Esophagus muscularis mucosa (tissue), 4 donors: ENCODE data around the gene GJA1. TPM values are rescaled to one million over a fixed set of nuclear protein-coding genes. Genes with fewer than 3 reads are reported as not detected.
"Not testable (repeated sequence)": the region's sequence is repeated elsewhere in the genome, so short reads cannot be mapped to it uniquely, and the experiment has no call there.

ENCODE experiments used
- DNase-seq: peaks from one replicate; pipeline ENCODE4 v3.0.0-alpha.2; 2017; ENCODE audit errors: extremely low spot score
- H3K27ac ChIP-seq, 4 donors: fragments of 200-600 bp; sonication (generic); replicated peaks in 1 of 4; 1 replicate in 3 of 4; 2 replicates in 1 of 4; pipeline ENCODE4 v1.5.1; 2016 to 2019; ENCODE audit warnings: mild to moderate bottlenecking in 1 of 4
- H3K27me3 ChIP-seq, 4 donors: fragments of 200-600 bp; sonication (generic); one replicate each; pipeline versions ENCODE4 v1.5.1 to v1.6.0; 2016 to 2019
- H3K36me3 ChIP-seq, 4 donors: fragments of 200-600 bp; sonication (generic); one replicate each; pipeline ENCODE4 v1.5.1; 2016 to 2019
- H3K4me1 ChIP-seq, 4 donors: fragments of 200-600 bp; sonication (generic); one replicate each; pipeline ENCODE4 v1.5.1; 2016 to 2019
- H3K4me3 ChIP-seq, 4 donors: fragments of 200-600 bp; sonication (generic); 1 replicate in 2 of 4; 2 replicates in 2 of 4; pipeline ENCODE4 v1.5.1; 2016 to 2019; ENCODE audit warnings: mild to moderate bottlenecking in 4 of 4, moderate library complexity in 1 of 4
- H3K9me3 ChIP-seq, 4 donors: fragments of 200-600 bp; sonication (generic); 1 replicate in 3 of 4; 2 replicates in 1 of 4; pipeline ENCODE4 v1.5.1; 2016 to 2019
- EP300 ChIP-seq: sonication (generic); formaldehyde crosslinking; IDR thresholded peaks from one replicate; pipeline ENCODE4 v1.6.1; 2017; ENCODE audit warnings: antibody characterized with exemption
- POLR2A ChIP-seq: fragments of 450-650 bp; IDR thresholded peaks from one replicate; pipeline ENCODE4 v1.6.1; 2017; ENCODE audit warnings: antibody characterized with exemption, moderate library complexity, mild to moderate bottlenecking, low read depth
- POLR2AphosphoS5 ChIP-seq, 2 donors: sonication (generic); formaldehyde crosslinking; IDR thresholded peaks; one replicate each; pipeline ENCODE4 v1.6.1; 2017; ENCODE audit warnings: antibody characterized with exemption in 2 of 2
- WGBS: methylation state at CpG from one replicate; pipeline ENCODE4 v1.1.5; 2018; 5-methylcytosine and 5-hydroxymethylcytosine counted together
- intact Hi-C: fragments of 100-400 bp; cut with DNase I; formaldehyde crosslinking; loops from one replicate; pipeline ENCODE4 v1.15.1; 2023
- total RNA-seq, 4 donors: library from RNA; depleted of rRNA; stranded (reverse); fragments of >200 nt; gene quantifications; one replicate each; pipeline versions ENCODE4 v1.1.0 to v1.2.1, GENCODE V29; 2016
- TF ChIP-seq, protein P1 (sequence below), 3 experiments: fragments of 200-600 bp in 2 of 3; fragments of 450-650 bp in 1 of 3; sonication (generic) in 2 of 3; IDR thresholded peaks; one replicate each; pipeline ENCODE4 v1.5.1; 2017 to 2019; ENCODE audit warnings: antibody characterized with exemption in 3 of 3, mild to moderate bottlenecking in 2 of 3, moderate library complexity in 1 of 3

GJA1 gene
- total RNA-seq, 4 donors from 2014 or later: 240 to 502 (median 375) TPM

DNA sequence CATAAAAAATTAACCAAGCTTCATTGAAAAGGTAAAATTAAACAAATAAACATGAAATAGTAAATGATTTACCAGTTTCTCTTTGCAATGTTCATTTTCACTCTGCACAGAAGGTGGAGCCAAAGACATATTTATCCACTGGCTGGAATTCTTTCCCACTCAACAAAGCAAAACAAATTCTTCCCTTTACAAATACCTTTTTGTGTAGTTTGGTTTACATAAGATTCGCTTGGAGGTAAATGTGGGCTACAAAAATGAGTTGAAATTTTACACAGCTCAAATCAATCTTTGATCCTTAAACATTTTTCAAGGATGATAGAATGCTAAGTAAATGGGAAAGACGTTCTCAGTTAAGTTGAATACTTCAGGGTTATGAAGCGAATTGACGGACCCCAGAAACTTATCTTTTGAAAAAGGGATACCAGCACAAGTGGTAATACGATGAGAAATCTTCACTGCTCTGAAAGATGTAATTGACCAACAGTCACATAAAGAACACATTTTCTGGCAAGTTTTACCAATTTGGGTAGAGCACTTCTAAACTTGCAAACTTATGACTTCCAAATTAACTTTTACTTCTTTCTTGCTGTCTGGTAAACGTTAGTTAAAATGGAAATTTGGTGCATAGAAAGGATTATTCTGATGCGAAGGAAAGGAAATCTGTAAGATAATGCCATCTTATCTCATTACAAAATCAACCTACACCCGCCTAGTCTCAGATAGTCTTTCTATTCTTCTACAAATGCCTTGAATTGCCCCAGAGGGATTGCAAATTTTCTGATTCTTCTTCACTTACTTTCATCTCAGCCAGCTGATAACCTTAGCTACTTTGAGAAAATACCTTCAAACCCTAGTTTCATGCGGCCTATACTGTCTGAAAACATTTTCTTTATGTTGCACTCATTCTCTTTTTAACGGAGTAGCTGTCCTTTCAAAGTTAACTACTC lies 4.7 kb upstream of the GJA1 start:
- DNase-seq: no peak
- peaks cover 0 to 36% (median 31%) of the 10 kb centered on the region in 4 donors for H3K4me1 ChIP-seq
- TF ChIP-seq EP300 (no peak), POLR2A (no peak), POLR2AphosphoS5 (IDR thresholded peaks at IDR 0.05) (no peak)
- TF ChIP-seq, protein P1, sequence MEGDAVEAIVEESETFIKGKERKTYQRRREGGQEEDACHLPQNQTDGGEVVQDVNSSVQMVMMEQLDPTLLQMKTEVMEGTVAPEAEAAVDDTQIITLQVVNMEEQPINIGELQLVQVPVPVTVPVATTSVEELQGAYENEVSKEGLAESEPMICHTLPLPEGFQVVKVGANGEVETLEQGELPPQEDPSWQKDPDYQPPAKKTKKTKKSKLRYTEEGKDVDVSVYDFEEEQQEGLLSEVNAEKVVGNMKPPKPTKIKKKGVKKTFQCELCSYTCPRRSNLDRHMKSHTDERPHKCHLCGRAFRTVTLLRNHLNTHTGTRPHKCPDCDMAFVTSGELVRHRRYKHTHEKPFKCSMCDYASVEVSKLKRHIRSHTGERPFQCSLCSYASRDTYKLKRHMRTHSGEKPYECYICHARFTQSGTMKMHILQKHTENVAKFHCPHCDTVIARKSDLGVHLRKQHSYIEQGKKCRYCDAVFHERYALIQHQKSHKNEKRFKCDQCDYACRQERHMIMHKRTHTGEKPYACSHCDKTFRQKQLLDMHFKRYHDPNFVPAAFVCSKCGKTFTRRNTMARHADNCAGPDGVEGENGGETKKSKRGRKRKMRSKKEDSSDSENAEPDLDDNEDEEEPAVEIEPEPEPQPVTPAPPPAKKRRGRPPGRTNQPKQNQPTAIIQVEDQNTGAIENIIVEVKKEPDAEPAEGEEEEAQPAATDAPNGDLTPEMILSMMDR (IDR thresholded peaks at IDR 0.05): peak; percentile 65 to 79 (median 72)

DNA sequence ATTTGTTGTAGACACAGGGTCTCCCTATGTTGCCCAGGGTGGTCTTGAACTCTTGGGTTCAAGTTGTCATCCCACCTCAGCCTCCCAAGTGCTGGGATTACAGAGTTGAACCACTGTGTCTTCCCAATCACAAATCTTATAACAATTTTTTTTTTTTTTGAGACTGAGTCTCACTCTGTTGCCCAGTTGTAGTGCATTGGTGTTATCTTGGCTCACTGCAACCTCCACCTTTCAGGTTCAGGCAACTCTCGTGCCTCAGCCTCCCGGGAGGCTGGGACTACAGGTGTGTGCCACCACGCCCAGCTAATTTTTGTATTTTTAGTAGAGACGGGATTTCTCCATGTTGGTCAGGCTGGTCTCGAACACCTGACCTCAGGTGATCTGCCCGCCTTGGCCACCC lies 3.7 kb upstream of the GJA1 start:
- peaks cover 0 to 36% (median 31%) of the 10 kb centered on the region in 4 donors for H3K4me1 ChIP-seq
- H3K27ac ChIP-seq: peak overlapping the region in 1 of 4 donors; percentile 56
- DNase-seq, H3K9me3 ChIP-seq, H3K27me3 ChIP-seq, H3K4me3 ChIP-seq, H3K36me3 ChIP-seq: not testable (repeated sequence)
- intact Hi-C loops: loop anchor here (2.0 to 5.0 kb wide), 2 partner anchors 416 to 601 kb away; no protein-coding TSS in a partner anchor
- 97% methylated on average over 6 of the region's 6 CpGs for WGBS

More for the DNA sequence above, 4.7 kb upstream of the GJA1 start:
- H3K27me3 ChIP-seq: no peaks in the 10 kb centered on the region
- peak overlapping the region in 3 of 4 donors; percentile 21 to 56 (median 55) for H3K27ac ChIP-seq
- peak overlapping the region in 1 of 4 donors; percentile 4 for H3K4me3 ChIP-seq
- H3K36me3 ChIP-seq: no peaks in the 10 kb centered on the region
- no peaks in the 10 kb centered on the region for H3K9me3 ChIP-seq
- WGBS: 59% methylated on average over 10 of the region's 10 CpGs
- intact Hi-C loops: loop anchor here (5.0 kb wide), 1 partner anchor 417 kb away; no protein-coding TSS in a partner anchor

DNA sequence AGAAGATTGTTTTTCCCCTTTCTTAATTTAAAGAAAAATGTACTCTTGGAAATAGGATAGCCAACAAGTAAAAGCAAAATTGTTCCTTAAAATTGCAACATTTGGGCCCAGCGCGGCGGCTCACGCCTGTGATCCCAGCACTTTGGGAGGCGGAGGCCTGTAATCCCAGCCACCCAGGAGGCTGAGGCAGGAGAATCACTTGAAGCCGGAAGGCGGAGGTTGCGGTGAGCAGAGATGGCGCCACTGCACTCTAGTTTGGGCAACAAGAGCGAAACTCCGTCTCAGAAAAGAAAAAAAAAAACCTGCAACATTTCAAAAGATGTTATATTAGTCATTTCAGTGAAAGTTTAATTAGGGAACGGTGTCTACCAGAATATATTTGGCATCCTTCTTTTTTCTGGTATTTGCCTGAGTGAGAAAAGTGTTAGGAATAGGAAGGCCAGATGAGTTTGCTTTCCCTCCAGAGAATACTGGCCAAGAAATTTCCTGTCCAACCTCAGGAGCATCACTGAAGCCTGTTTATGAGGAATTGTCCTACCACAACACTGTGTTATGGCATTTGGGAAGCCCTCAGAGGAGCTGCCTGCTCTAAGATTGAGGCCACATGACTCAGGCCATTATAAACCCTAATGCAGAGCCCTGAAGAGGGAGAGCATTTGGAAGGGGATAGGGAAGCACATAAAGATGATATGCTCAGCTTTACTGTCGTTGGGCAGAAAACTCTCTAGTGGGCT lies 1.2 kb upstream of the GJA1 start:
- H3K9me3 ChIP-seq: no peaks in the 10 kb centered on the region
- no peak for DNase-seq
- H3K4me1 ChIP-seq: peaks cover 0 to 38% (median 31%) of the 10 kb centered on the region in 4 donors
- 86% methylated on average over 13 of the region's 13 CpGs for WGBS
- H3K27me3 ChIP-seq: no peaks in the 10 kb centered on the region
- TF ChIP-seq, protein P1 (IDR thresholded peaks at IDR 0.05): no peak
- TF ChIP-seq POLR2AphosphoS5 (IDR thresholded peaks at IDR 0.05) (no peak), EP300 (no peak), POLR2A (no peak)
- H3K4me3 ChIP-seq: no peak overlapping the region
- no peaks in the 10 kb centered on the region for H3K36me3 ChIP-seq
- H3K27ac ChIP-seq: peak overlapping the region; percentile 87 to 94 (median 92)
- intact Hi-C loops: loop anchor here (5.0 kb wide), 1 partner anchor 413 kb away; no protein-coding TSS in a partner anchor

DNA sequence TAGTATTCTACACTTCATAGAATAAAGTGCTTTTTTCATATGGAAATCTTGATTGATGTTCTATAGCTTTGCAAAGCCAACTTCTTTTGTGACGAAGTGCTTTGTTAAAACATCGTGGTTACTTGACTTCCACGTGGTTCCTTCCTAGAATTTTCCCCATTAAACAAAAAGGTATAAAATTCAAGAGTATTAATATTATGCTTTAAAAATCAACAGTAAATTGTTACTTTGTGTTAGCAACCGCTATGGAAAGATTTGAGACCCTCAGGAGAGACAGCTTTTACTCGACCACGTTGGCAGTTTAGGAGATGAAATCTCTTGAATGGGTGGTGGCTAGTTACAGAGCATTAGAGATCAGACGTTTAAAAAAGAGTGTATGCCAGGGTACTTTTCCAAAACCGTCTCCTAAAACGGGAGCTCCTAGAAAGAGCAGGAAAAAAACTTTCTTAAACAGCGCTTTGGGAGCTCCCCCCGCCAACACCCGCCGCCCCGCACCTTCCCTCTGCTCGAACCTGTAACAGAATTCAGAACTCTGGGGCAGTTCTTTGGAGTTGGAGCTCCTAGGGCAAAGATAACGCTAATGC lies 920 bp downstream of the GJA1 start:
- Histone ChIP-seq H3K4me3 (peak overlapping the region; percentile 69 to 81 (median 72)), H3K27ac (peak overlapping the region; percentile 87 to 94 (median 92)), H3K36me3 (no peaks in the 10 kb centered on the region), H3K27me3 (no peaks in the 10 kb centered on the region), H3K4me1 (peaks cover 0 to 47% (median 36%) of the 10 kb centered on the region in 4 donors), H3K9me3 (no peaks in the 10 kb centered on the region)
- intact Hi-C loops: loop anchor here (5.0 kb wide), 2 partner anchors 66 to 156 kb away; no protein-coding TSS in a partner anchor
- no peak for TF ChIP-seq POLR2A
- TF ChIP-seq, protein P1 (IDR thresholded peaks at IDR 0.05): no peak
- TF ChIP-seq EP300: no peak
- TF ChIP-seq POLR2AphosphoS5 (IDR thresholded peaks at IDR 0.05): no peak
- under 1% methylated on average over 16 of the region's 16 CpGs for WGBS
- DNase-seq: no peak
